HG02938 (cell line): ENCODE measurements around the gene EPB41L2.
"Not testable (repeated sequence)": the region's sequence is repeated elsewhere in the genome, so short reads cannot be mapped to it uniquely, and the experiment has no call there.

Experiments used
- ATAC-seq: cut with Tn5 transposase; IDR thresholded peaks from one replicate; pipeline ENCODE4 v1.9.1; 2021; ENCODE audit warnings: mild to moderate bottlenecking, moderate library complexity; ENCODE audit not compliant: unreplicated experiment

Gene EPB41L2

GRCh38 chr6:130815200-130816071, 247.6 kb downstream of the EPB41L2 start:
- ATAC-seq: no peak

GRCh38 chr6:130814506-130814905, 248.5 kb downstream of the EPB41L2 start:
- no peak for ATAC-seq

DNA sequence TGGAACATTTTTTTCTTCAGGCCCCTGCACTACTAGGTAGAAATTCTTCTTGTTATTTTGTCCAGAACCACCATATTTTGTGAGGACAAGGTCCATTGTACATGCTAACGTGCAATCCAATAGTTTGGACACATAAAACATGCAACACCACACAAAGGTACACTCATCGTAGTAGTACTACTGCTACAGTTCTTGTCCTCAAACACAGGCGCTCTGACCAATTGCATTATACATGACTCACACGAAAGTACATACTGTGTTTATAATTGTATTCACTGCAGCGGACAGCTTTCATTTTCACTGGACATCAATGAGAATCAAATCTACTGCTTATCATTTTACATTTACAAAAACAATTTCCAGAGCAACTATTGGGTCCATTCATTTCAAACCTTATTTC, 251.1 kb downstream of the EPB41L2 start:
- ATAC-seq: no peak

- no peak for ATAC-seq
Measured at GRCh38 chr6:130810307-130811030, 252.6 kb downstream of the EPB41L2 start.

- ATAC-seq: not testable (repeated sequence)
Measured at GRCh38 chr6:130801368-130801767, 261.7 kb downstream of the EPB41L2 start.

GRCh38 chr6:130797061-130797460, 266.0 kb downstream of the EPB41L2 start:
- ATAC-seq: no peak

- ATAC-seq: no peak
Measured at GRCh38 chr6:130796313-130796905, 266.6 kb downstream of the EPB41L2 start.

DNA sequence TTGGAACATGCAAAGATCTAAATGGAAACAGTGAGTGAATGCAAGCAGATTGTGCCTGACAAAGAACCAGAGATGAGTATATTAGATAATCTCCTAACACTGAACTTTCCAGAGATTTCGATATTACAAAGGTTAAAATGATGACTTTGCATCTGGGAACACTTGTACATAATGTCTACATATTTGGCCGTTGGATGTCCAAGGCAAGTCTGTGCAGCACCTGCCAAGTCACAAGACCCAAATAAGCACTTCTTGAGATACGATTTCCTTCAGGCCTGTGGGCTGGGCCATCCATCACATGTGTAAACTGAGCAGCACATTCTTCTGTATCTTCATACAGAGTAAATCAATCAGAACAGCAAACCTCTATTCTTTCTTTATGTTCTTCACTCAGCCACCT, 268.3 kb downstream of the EPB41L2 start:
- no peak for ATAC-seq

DNA sequence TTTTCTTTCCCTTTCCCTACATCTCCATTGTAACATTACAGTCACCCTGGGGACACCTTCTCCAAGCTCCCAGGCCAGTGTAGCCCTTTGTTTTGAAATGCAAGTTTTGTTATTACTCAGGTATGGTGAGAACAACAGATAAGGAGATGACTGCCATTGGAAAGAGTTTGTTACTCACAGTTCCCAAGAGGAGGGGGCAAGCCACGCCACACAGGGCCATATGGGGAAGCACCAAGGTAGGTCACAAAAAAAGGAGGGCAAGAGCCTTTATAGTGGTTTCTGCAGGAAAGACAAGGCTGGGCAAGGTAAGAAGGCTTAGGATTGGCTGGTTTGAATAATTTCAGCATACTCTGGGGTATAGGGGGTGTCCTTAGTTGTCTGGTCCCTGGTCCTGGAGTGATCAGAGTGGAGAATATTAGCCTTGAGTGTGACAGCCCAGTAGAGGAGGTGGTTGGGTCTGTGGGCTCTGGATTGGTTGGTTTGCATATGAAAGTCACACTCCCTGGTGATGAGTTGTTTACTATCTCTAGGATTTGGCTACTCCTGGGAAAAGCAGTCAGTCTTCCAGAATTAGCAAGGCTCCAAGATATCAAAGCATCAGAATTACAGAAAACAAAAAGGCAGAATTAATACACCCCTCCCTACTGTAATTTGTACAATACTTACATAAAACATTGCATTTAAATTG, 268.9 kb downstream of the EPB41L2 start:
- ATAC-seq: no peak
